Thyroid gland (tissue), 4 donors: ENCODE data around the gene GRIK5. TPM values are rescaled to one million over a fixed set of nuclear protein-coding genes. Genes with fewer than 3 reads are reported as not detected.

ENCODE experiments used
- DNase-seq, 2 donors: peaks; one replicate each; pipeline ENCODE4 v3.0.0-alpha.2; 2019
- H3K27ac ChIP-seq, 3 donors: fragments of 200-600 bp; sonication (generic); 1 replicate in 2 of 3; 2 replicates in 1 of 3; pipeline ENCODE4 v1.5.1; 2016 to 2019; ENCODE audit warnings: mild to moderate bottlenecking in 1 of 3, moderate library complexity in 1 of 3
- H3K27me3 ChIP-seq: fragments of 200-600 bp; sonication (generic); one replicate; pipeline ENCODE4 v1.5.1; 2019
- H3K36me3 ChIP-seq, 2 donors: fragments of 200-600 bp; sonication (generic); one replicate each; pipeline ENCODE4 v1.5.1; 2016 to 2019
- H3K4me1 ChIP-seq, 2 donors: fragments of 200-600 bp; sonication (generic); one replicate each; pipeline ENCODE4 v1.5.1; 2017 to 2019
- H3K4me3 ChIP-seq, 3 donors: fragments of 200-600 bp; sonication (generic); replicated peaks in 1 of 3; 1 replicate in 2 of 3; 2 replicates in 1 of 3; pipeline ENCODE4 v1.5.1; 2016; ENCODE audit warnings: mild to moderate bottlenecking in 1 of 3
- H3K9me3 ChIP-seq: fragments of 200-600 bp; sonication (generic); one replicate; pipeline ENCODE4 v1.5.1; 2017
- POLR2A ChIP-seq, 2 donors: fragments of 450-650 bp; IDR thresholded peaks; one replicate each; pipeline ENCODE4 v1.6.1; 2017; ENCODE audit warnings: antibody characterized with exemption in 2 of 2, mild to moderate bottlenecking in 2 of 2, moderate library complexity in 1 of 2
- WGBS, 2 donors: methylation state at CpG; one replicate each; pipeline ENCODE4 v1.1.5; 2017; 5-methylcytosine and 5-hydroxymethylcytosine counted together
- intact Hi-C: fragments of 100-400 bp; cut with DNase I; formaldehyde crosslinking; loops from one replicate; pipeline ENCODE4 v1.15.1; 2023
- total RNA-seq, 4 donors: library from RNA; depleted of rRNA; stranded (reverse); fragments of >200 nt; gene quantifications; one replicate each; pipeline ENCODE4 v1.2.3, GENCODE V29; 2016
- TF ChIP-seq, protein P1 (sequence below), 6 experiments: fragments of 200-600 bp in 3 of 6; fragments of 450-650 bp in 3 of 6; sonication (generic) in 3 of 6; IDR thresholded peaks; one replicate each; pipeline ENCODE4 v1.5.1; 2016 to 2019; ENCODE audit warnings: antibody characterized with exemption in 6 of 6, mild to moderate bottlenecking in 2 of 6, inconsistent platforms in 1 of 6, moderate library complexity in 1 of 6

Gene GRIK5
- total RNA-seq, 4 donors from 2014 or later: 12.0 to 24.2 (median 20.1) TPM

- no peak for TF ChIP-seq POLR2A (IDR thresholded peaks at IDR 0.05)
- TF ChIP-seq, protein P1, sequence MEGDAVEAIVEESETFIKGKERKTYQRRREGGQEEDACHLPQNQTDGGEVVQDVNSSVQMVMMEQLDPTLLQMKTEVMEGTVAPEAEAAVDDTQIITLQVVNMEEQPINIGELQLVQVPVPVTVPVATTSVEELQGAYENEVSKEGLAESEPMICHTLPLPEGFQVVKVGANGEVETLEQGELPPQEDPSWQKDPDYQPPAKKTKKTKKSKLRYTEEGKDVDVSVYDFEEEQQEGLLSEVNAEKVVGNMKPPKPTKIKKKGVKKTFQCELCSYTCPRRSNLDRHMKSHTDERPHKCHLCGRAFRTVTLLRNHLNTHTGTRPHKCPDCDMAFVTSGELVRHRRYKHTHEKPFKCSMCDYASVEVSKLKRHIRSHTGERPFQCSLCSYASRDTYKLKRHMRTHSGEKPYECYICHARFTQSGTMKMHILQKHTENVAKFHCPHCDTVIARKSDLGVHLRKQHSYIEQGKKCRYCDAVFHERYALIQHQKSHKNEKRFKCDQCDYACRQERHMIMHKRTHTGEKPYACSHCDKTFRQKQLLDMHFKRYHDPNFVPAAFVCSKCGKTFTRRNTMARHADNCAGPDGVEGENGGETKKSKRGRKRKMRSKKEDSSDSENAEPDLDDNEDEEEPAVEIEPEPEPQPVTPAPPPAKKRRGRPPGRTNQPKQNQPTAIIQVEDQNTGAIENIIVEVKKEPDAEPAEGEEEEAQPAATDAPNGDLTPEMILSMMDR (IDR thresholded peaks at IDR 0.05): no peak
- intact Hi-C loops: no loop called here
- no peaks in the 10 kb centered on the region for H3K27me3 ChIP-seq
- no peak for DNase-seq
- 89 to 95% methylated on average over 10 to 13 of the region's 13 CpGs for WGBS, 2 donors
- no peaks in the 10 kb centered on the region for H3K36me3 ChIP-seq
- H3K27ac ChIP-seq: no peak overlapping the region
- no peaks in the 10 kb centered on the region for H3K4me1 ChIP-seq
- no peak overlapping the region for H3K4me3 ChIP-seq
- H3K9me3 ChIP-seq: no peaks in the 10 kb centered on the region
These were observed 63.4 kb downstream of the GRIK5 start for GRCh38 chr19:42006569-42006968.

DNA sequence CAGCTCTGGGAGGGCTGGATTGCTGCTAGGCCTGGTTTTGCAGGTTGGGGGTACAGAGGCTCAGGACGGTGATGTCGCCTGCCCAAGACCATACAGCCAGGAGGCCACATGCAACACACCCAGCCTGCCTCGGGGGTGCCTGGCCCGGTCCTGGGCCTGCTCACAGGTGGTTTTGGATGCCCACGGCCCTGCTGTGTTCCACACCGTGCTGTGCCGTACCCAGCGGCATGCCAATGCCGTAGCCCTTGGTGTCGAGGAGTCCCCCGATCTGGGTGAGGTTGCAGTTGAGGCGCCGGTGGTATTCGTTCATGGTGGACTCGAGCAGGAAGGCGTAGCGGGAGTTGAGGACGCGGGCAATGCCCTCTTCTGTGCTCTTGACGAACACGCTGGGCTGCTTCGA, 64.5 kb downstream of the GRIK5 start:
- 97 to 99% methylated on average over 17 to 19 of the region's 22 CpGs for WGBS, 2 donors
- no peak overlapping the region for H3K27ac ChIP-seq
- no peaks in the 10 kb centered on the region for H3K27me3 ChIP-seq
- no peaks in the 10 kb centered on the region for H3K36me3 ChIP-seq
- TF ChIP-seq, protein P1 (IDR thresholded peaks at IDR 0.05): no peak
- TF ChIP-seq POLR2A (IDR thresholded peaks at IDR 0.05): no peak
- no peak for DNase-seq
- no peaks in the 10 kb centered on the region for H3K9me3 ChIP-seq
- no peak overlapping the region for H3K4me3 ChIP-seq
- intact Hi-C loops: no loop called here
- H3K4me1 ChIP-seq: no peaks in the 10 kb centered on the region

DNA sequence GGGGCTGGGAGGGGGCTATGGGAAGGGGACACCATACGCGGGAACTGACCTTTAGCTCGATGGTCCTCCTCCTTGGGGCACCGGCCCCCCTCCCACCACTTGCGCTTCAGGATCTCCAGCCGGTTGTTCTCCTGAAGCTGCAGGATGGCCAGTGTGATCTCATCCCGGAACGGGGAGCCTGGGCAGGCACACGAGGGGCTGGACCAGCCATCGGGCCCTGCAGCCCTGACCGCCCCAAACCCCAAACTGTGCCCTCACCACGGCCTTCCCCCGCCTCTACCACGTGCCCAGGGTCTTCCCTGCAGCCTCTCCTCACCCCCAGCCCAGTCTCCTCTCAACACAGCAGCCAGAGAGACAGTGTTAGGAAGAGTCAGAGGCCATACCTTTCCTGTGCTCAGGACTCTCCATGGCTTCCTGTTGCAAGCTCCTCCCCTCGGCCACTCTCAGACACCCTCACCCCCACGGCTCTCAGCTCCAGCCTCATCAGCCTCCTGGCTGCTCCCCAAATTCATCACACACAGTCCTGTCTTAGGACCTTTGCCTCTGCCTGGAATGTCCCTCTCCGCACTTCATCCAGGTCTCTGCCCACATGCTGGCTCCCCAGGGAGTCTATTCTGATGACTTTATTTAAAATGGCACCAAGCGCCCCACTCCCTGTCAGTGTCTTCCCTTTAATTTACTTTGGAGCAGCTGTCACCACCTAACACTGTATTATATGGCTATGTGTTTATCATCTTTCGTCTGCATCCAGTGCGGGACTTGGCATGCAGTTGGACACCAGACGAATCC, 66.3 kb downstream of the GRIK5 start:
- Histone ChIP-seq H3K4me1 (peaks cover 0 to under 1% of the 10 kb centered on the region in 2 donors), H3K27ac (no peak overlapping the region), H3K4me3 (no peak overlapping the region), H3K36me3 (no peaks in the 10 kb centered on the region), H3K9me3 (no peaks in the 10 kb centered on the region), H3K27me3 (no peaks in the 10 kb centered on the region)
- no peak for DNase-seq
- WGBS, 2 donors: 83 to 85% methylated on average over 16 to 19 of the region's 21 CpGs
- TF ChIP-seq, protein P1 (IDR thresholded peaks at IDR 0.05): no peak
- TF ChIP-seq POLR2A (IDR thresholded peaks at IDR 0.05): no peak
- intact Hi-C loops: no loop called here

GRCh38 chr19:41999878-42000208, 70.2 kb downstream of the GRIK5 start:
- Histone ChIP-seq H3K27ac (no peak overlapping the region), H3K4me3 (no peak overlapping the region), H3K27me3 (no peaks in the 10 kb centered on the region), H3K4me1 (peaks cover 0 to 4% of the 10 kb centered on the region in 2 donors), H3K36me3 (no peaks in the 10 kb centered on the region), H3K9me3 (no peaks in the 10 kb centered on the region)
- TF ChIP-seq, protein P1 (IDR thresholded peaks at IDR 0.05): no peak
- no peak for TF ChIP-seq POLR2A (IDR thresholded peaks at IDR 0.05)
- intact Hi-C loops: no loop called here
- WGBS, 2 donors: 82 to 83% methylated on average over 7 of the region's 7 CpGs
- DNase-seq: no peak

DNA sequence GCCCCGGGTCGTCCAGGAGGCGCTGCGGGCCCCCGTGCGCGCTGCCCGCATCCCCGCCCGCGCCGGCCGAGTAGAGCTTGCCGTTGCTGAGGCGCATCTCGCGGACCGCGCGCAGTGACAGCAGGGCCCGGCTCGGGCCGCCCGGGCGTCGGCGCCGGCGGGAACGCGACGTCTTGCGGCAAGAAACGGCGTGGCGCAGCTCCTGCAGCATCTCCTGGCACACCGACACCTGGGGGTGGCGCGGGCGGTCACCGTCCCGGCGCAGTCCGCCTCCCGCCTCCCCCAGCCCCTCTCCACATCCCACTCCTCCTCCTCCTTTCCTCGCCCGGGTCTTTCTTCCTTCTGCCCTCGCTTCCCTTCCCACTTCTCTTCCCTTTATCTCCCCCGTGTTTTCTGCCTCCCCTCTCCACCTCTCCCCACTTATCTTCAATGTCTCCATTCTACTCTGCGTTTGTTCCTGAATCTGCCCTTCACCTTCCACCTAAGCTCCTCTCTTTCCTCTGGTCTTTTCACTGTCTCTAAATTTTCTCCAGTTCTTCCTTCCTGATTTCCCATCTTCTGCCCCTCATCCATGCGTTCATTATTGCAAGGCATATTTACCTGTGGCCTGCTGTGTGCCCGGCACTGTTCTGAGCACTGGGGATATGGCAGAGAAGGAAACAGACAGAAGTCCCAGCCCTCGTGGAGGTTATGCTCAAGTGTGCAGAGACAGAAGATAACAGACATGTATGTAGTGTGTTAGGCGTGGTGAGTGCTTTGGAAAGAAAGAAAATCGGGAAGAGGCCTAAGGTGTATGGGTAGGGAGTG, 70.7 kb downstream of the GRIK5 start:
- Histone ChIP-seq H3K27me3 (peaks cover 3% of the 10 kb centered on the region), H3K4me3 (no peak overlapping the region), H3K4me1 (peaks cover 0 to 5% of the 10 kb centered on the region in 2 donors), H3K36me3 (no peaks in the 10 kb centered on the region), H3K9me3 (no peaks in the 10 kb centered on the region), H3K27ac (no peak overlapping the region)
- intact Hi-C loops: no loop called here
- TF ChIP-seq, protein P1 (IDR thresholded peaks at IDR 0.05): no peak
- TF ChIP-seq POLR2A (IDR thresholded peaks at IDR 0.05): no peak
- DNase-seq: no peak
- WGBS, 2 donors: 9 to 20% methylated on average over 22 to 51 of the region's 55 CpGs
